Measurements from ENCODE around the gene ERC2. TPM values are rescaled to one million over a fixed set of nuclear protein-coding genes. Genes with fewer than 3 reads are reported as not detected.

ERC2 gene
- polyA plus RNA-seq, 1 experiment: 0.07 TPM

- ChIA-PET CTCF (no interaction called here), POLR2A (no interaction called here)
- no peak for DNase-seq (ENCODE audit: low read depth, low spot score)
- Histone ChIP-seq H3K27ac (ENCODE audit: low read depth, low read length) (no peak overlapping the region), H3K9me3 (ENCODE audit: control insufficient read depth, insufficient read depth, low read length) (no peaks in the 10 kb centered on the region), H3K4me3 (ENCODE audit: low read depth, low read length) (no peak overlapping the region), H3K27me3 (ENCODE audit: control insufficient read depth, insufficient read depth, low read length) (no peaks in the 10 kb centered on the region)
- TF ChIP-seq CTCF (IDR thresholded peaks at IDR 0.05; ENCODE audit: low read depth, low read length): no peak
Measured at GRCh38 chr3:56318891-56319290, 149.4 kb downstream of the ERC2 start.

DNA sequence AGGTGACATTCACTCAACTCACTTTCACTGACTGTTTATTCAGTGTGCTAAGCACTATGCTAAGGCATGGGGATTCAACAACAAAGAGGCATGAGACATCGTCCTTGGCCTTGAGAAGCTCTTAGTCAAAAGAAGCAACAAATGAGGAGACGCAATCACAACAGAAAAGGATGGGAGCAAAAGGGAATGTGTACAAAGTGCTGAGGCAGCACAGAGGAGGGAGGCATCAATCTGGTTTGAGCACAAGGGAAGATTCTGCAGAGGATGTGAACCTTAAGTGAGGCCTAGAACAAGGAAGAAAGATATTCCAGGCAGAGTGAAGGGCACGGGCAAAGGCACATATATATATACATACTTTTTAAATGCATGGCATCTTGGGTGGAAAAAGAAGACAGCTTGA, 151.3 kb downstream of the ERC2 start:
- ChIA-PET CTCF (interaction anchor here (0.6 kb wide), 1 partner anchor 900 kb away, joined by 4 read pairs; no protein-coding TSS in a partner anchor), POLR2A (no interaction called here)
- Histone ChIP-seq H3K9me3 (ENCODE audit: control insufficient read depth, insufficient read depth, low read length) (no peaks in the 10 kb centered on the region), H3K27me3 (ENCODE audit: control insufficient read depth, insufficient read depth, low read length) (no peaks in the 10 kb centered on the region), H3K4me3 (ENCODE audit: low read depth, low read length) (no peak overlapping the region), H3K27ac (ENCODE audit: low read depth, low read length) (no peak overlapping the region)
- TF ChIP-seq CTCF (IDR thresholded peaks at IDR 0.05; ENCODE audit: low read depth, low read length): no peak
- no peak for DNase-seq (ENCODE audit: low read depth, low spot score)

DNA sequence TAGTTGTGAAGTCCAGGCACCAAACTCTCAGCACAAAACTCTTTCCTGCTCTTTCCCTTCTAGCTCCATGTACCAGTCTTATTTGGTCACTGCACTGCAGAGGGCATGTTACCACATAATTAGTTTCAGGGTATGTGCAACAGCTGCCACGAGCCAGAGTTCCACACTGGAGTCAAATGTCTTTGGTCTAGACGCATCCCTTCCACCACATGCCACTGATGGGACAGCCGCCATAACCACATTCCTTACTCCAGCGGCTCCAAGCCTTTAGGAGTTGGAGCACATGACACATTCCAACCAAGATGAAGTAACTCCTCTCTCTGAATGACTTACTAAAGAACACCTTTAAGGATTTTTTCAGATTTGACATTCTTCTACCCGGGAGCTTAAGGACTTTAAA, 153.4 kb downstream of the ERC2 start:
- Histone ChIP-seq H3K27ac (ENCODE audit: low read depth, low read length) (no peak overlapping the region), H3K4me3 (ENCODE audit: low read depth, low read length) (no peak overlapping the region), H3K27me3 (ENCODE audit: control insufficient read depth, insufficient read depth, low read length) (no peaks in the 10 kb centered on the region), H3K9me3 (ENCODE audit: control insufficient read depth, insufficient read depth, low read length) (no peaks in the 10 kb centered on the region)
- no peak for DNase-seq (ENCODE audit: low read depth, low spot score)
- POLR2A ChIA-PET: no interaction called here
- TF ChIP-seq CTCF (IDR thresholded peaks at IDR 0.05; ENCODE audit: low read depth, low read length): no peak
- CTCF ChIA-PET: interaction anchor here (0.8 kb wide), 1 partner anchor 25 kb away, joined by 4 read pairs; no protein-coding TSS in a partner anchor

- H3K4me3 ChIP-seq (ENCODE audit: low read depth, low read length): no peak overlapping the region
- DNase-seq (ENCODE audit: low read depth, low spot score): no peak
- no peak for TF ChIP-seq CTCF (IDR thresholded peaks at IDR 0.05; ENCODE audit: low read depth, low read length)
- H3K9me3 ChIP-seq (ENCODE audit: control insufficient read depth, insufficient read depth, low read length): no peaks in the 10 kb centered on the region
- H3K27ac ChIP-seq (ENCODE audit: low read depth, low read length): no peak overlapping the region
- POLR2A ChIA-PET: no interaction called here
- CTCF ChIA-PET: no interaction called here
- H3K27me3 ChIP-seq (ENCODE audit: control insufficient read depth, insufficient read depth, low read length): no peaks in the 10 kb centered on the region
Measured at GRCh38 chr3:56309465-56309864, 158.8 kb downstream of the ERC2 start.

GRCh38 chr3:56308471-56308870, 159.8 kb downstream of the ERC2 start:
- CTCF ChIA-PET: no interaction called here

More at GRCh38 chr3:56308471-56308870, 159.8 kb downstream of the ERC2 start:
- no peak for TF ChIP-seq CTCF (IDR thresholded peaks at IDR 0.05; ENCODE audit: low read depth, low read length)
- Histone ChIP-seq H3K9me3 (ENCODE audit: control insufficient read depth, insufficient read depth, low read length) (no peaks in the 10 kb centered on the region), H3K4me3 (ENCODE audit: low read depth, low read length) (no peak overlapping the region), H3K27ac (ENCODE audit: low read depth, low read length) (no peak overlapping the region), H3K27me3 (ENCODE audit: control insufficient read depth, insufficient read depth, low read length) (no peaks in the 10 kb centered on the region)
- POLR2A ChIA-PET: no interaction called here
- no peak for DNase-seq (ENCODE audit: low read depth, low spot score)
